ENCODE data around the gene CIP2A. TPM values are rescaled to one million over a fixed set of nuclear protein-coding genes. Genes with fewer than 3 reads are reported as not detected.

Gene CIP2A
- total and polyA plus RNA-seq, 2 of the 13 experiments (the other 11 are each of a cell fraction or from before 2014, with no cell fraction given), result 7.8 to 36.9 TPM

DNA sequence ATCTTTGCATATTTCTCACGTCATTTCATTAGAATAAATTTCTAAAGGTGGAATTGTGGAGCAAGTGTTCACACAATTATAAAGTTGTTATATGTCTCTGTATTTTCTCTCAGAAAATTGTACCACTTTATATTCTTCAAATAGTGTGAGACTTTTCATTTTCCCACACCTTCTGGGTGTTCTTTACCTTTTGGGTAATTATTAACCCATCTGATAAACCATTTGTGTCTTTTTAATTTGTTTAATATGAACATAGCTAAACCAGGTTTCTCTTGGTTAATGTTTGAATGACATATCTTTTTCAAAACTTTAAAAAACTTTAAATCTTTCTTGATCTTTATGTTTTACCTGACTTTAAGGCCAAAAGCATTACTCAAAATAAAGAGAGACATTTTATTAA, 40.7 kb upstream of the CIP2A start (continued):
- TF ChIP-seq, protein P1, sequence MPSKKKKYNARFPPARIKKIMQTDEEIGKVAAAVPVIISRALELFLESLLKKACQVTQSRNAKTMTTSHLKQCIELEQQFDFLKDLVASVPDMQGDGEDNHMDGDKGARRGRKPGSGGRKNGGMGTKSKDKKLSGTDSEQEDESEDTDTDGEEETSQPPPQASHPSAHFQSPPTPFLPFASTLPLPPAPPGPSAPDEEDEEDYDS (CRISPR knock-in tag; IDR thresholded peaks at IDR 0.05), result no peak
- TF ChIP-seq ZNF547 (CRISPR knock-in tag; IDR thresholded peaks at IDR 0.05) (no peak), ZNF7 (CRISPR knock-in tag; IDR thresholded peaks at IDR 0.05) (no peak)

DNA sequence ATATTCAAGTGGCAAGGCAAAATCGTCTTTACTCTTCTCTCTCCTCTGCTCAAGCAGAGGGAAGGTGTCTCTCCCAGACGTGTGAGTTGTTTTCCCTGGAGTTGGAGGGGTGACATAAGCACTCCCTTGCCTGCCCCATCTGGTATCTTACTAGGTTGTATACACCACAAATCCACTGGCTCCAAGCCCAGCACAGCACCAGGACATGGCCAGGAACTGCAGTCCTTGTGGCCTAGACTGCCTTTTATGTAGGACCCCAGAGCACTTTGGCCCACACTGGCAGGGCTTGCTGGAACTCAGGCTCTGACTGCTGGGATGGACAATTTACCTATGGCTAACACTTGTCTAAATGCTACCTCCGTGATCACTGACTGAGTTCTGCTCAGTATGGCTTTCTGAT, 34.3 kb upstream of the CIP2A start:
- 85% methylated on average over 3 of the region's 3 CpGs for WGBS (ENCODE audit: low lambda C conversion rate)
- DNase-seq (ENCODE audit: low spot score), result no peak
- Histone ChIP-seq H4K20me1 (ENCODE audit: insufficient read depth, low read length) (no peaks in the 10 kb centered on the region), H3K79me2 (ENCODE audit: insufficient read depth, low read length) (no peaks in the 10 kb centered on the region), H3K27me3 (ENCODE audit: control insufficient read depth in 1 of 2, insufficient read depth in 2 of 2, low read length in 2 of 2) (no peaks in the 10 kb centered on the region), H3K4me3 (replicated peaks in 1 of 3; ENCODE audit: insufficient read depth in 1 of 3, low read depth in 2 of 3, low read length in 3 of 3) (no peak overlapping the region), H3K4me2 (ENCODE audit: low read depth, low read length) (no peak overlapping the region), H3K9me3 (ENCODE audit: low read length) (no peaks in the 10 kb centered on the region), H3K36me3 (replicated peaks in 1 of 2; ENCODE audit: control insufficient read depth in 1 of 2, insufficient read depth in 2 of 2, low read length in 2 of 2) (no peaks in the 10 kb centered on the region; a peak in 1 of 5 replicates), H3K4me1 (ENCODE audit: insufficient read depth, low read length) (no peaks in the 10 kb centered on the region), H2AFZ (ENCODE audit: low read length) (no peak overlapping the region), H3K9ac (ENCODE audit: insufficient read depth, low read depth, low read length) (no peak overlapping the region), H3K27ac (ENCODE audit: extremely low read length, insufficient read depth, low read length) (no peak overlapping the region)
- no peak for FAIRE-seq
- ChIA-PET POLR2A (no interaction called here), CTCF (ENCODE audit: low intra/inter-chr PET ratio, low total read pairs) (no interaction called here)
- in situ Hi-C loops (cut with HindIII; ENCODE audit: extremely low pct_ligation_motif_present, low pct_unique_long_range_greater_than_20kb), result no loop called here
- peak; percentile 34; the same call in 1 of the 3 replicates for ATAC-seq
- BruUV-seq (replicated peaks), result no TSS peak
- intact Hi-C loops (cut with micrococcal nuclease; ENCODE audit: unreplicated experiment), result no loop called here
- TF ChIP-seq ZKSCAN1 (IDR thresholded peaks at IDR 0.05; ENCODE audit: low read length) (no peak), NBN (conservative IDR thresholded peaks at IDR 0.05) (no peak), ZNF775 (CRISPR knock-in tag; IDR thresholded peaks at IDR 0.05; ENCODE audit: borderline replicate concordance) (no peak), KLF9 (CRISPR knock-in tag; IDR thresholded peaks at IDR 0.05; ENCODE audit: low read depth) (no peak), HOXA9 (CRISPR knock-in tag; IDR thresholded peaks at IDR 0.05; ENCODE audit: borderline replicate concordance) (no peak), ZNF790 (CRISPR knock-in tag; IDR thresholded peaks at IDR 0.05; ENCODE audit: borderline replicate concordance) (no peak), ZNF207 (IDR thresholded peaks at IDR 0.05; ENCODE audit: borderline replicate concordance) (no peak), RNF2 (conservative IDR thresholded peaks at IDR 0.05; ENCODE audit: low read depth) (no peak)
- TF ChIP-seq, protein P2, sequence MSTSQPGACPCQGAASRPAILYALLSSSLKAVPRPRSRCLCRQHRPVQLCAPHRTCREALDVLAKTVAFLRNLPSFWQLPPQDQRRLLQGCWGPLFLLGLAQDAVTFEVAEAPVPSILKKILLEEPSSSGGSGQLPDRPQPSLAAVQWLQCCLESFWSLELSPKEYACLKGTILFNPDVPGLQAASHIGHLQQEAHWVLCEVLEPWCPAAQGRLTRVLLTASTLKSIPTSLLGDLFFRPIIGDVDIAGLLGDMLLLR (CRISPR knock-in tag; IDR thresholded peaks at IDR 0.05), result no peak
- TF ChIP-seq, protein P3, sequence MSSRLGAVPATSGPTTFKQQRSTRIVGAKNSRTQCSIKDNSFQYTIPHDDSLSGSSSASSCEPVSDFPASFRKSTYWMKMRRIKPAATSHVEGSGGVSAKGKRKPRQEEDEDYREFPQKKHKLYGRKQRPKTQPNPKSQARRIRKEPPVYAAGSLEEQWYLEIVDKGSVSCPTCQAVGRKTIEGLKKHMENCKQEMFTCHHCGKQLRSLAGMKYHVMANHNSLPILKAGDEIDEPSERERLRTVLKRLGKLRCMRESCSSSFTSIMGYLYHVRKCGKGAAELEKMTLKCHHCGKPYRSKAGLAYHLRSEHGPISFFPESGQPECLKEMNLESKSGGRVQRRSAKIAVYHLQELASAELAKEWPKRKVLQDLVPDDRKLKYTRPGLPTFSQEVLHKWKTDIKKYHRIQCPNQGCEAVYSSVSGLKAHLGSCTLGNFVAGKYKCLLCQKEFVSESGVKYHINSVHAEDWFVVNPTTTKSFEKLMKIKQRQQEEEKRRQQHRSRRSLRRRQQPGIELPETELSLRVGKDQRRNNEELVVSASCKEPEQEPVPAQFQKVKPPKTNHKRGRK (CRISPR knock-in tag; IDR thresholded peaks at IDR 0.05), result no peak
- TF ChIP-seq, protein P4, sequence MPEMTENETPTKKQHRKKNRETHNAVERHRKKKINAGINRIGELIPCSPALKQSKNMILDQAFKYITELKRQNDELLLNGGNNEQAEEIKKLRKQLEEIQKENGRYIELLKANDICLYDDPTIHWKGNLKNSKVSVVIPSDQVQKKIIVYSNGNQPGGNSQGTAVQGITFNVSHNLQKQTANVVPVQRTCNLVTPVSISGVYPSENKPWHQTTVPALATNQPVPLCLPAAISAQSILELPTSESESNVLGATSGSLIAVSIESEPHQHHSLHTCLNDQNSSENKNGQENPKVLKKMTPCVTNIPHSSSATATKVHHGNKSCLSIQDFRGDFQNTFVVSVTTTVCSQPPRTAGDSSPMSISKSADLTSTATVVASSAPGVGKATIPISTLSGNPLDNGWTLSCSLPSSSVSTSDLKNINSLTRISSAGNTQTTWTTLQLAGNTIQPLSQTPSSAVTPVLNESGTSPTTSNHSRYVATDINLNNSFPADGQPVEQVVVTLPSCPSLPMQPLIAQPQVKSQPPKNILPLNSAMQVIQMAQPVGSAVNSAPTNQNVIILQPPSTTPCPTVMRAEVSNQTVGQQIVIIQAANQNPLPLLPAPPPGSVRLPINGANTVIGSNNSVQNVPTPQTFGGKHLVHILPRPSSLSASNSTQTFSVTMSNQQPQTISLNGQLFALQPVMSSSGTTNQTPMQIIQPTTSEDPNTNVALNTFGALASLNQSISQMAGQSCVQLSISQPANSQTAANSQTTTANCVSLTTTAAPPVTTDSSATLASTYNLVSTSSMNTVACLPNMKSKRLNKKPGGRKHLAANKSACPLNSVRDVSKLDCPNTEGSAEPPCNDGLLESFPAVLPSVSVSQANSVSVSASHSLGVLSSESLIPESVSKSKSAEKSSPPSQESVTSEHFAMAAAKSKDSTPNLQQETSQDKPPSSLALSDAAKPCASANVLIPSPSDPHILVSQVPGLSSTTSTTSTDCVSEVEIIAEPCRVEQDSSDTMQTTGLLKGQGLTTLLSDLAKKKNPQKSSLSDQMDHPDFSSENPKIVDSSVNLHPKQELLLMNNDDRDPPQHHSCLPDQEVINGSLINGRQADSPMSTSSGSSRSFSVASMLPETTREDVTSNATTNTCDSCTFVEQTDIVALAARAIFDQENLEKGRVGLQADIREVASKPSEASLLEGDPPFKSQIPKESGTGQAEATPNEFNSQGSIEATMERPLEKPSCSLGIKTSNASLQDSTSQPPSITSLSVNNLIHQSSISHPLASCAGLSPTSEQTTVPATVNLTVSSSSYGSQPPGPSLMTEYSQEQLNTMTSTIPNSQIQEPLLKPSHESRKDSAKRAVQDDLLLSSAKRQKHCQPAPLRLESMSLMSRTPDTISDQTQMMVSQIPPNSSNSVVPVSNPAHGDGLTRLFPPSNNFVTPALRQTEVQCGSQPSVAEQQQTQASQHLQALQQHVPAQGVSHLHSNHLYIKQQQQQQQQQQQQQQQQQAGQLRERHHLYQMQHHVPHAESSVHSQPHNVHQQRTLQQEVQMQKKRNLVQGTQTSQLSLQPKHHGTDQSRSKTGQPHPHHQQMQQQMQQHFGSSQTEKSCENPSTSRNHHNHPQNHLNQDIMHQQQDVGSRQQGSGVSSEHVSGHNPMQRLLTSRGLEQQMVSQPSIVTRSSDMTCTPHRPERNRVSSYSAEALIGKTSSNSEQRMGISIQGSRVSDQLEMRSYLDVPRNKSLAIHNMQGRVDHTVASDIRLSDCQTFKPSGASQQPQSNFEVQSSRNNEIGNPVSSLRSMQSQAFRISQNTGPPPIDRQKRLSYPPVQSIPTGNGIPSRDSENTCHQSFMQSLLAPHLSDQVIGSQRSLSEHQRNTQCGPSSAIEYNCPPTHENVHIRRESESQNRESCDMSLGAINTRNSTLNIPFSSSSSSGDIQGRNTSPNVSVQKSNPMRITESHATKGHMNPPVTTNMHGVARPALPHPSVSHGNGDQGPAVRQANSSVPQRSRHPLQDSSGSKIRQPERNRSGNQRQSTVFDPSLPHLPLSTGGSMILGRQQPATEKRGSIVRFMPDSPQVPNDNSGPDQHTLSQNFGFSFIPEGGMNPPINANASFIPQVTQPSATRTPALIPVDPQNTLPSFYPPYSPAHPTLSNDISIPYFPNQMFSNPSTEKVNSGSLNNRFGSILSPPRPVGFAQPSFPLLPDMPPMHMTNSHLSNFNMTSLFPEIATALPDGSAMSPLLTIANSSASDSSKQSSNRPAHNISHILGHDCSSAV (CRISPR knock-in tag; IDR thresholded peaks at IDR 0.05; ENCODE audit: borderline replicate concordance), result no peak
